Activated T-cell treated with anti-CD3 and anti-CD28 coated beads, Interleukin-2, amount 50 U/mL, for 48 hours (primary cell): ENCODE data around the gene DLGAP1.
"Not testable (repeated sequence)": the region's sequence is repeated elsewhere in the genome, so short reads cannot be mapped to it uniquely, and the experiment has no call there.

Source experiments
- DNase-seq, 2 experiments: peaks; one replicate each; pipeline ENCODE4 v3.0.0-alpha.2; 2020

The DLGAP1 gene

DNA sequence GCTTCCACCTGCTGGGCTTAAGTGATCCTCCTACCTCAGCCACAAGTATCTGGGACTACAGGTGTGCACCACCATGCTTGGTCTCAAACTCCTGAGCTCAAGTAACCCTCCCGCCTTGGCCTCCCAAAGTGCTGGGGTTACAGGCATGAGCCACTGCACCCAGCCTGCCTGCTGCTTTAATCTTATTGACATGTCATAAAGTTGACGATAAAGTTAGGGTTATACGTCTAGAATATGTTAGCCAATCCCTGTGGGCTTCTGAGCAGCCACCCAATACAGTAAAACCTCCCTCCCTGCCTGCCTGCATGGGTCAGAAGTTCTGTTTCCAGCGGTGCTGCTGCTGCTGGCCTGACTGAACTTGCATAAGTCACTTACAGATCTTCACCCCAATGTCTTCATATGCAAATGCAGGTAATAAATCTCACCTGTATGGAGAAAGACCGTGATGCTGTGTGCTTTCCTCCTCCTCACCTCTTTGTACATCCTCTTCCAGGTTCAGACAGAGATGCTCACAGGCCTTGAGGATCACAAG is 975.1 kb downstream of the DLGAP1 start:
- DNase-seq: no peak

DNA sequence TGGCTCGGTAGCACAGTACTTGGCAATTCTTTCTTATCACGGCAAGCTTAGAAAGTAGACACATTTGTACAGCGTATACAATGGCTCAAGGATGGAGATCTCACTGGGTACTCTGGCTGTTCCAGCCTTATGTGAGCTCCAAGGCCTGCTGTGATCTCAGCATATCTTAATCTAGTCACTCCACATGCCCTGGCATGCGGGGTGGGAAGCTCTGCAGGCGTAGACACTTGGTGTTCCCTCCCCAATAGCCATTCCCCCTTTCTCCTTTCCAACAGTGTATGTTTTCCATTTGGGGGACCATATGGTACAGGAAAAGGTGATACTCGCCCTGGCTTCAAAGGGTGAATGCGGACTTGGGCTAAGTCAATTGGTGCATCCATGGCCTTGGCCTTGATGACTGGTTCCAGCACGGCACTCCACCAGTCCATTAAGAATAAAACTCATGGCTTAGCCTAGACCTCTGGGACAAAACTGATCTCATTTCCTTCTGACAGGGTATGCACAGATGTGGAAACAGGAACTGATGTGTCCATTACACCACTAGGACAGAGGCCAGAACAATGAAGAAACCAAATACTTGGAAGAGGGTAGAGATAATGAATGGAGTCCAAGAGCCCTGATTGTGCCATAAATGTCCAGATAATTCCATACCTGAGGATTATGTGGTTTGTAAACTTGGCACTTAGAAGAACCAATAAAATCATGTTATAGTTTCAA is 976.7 kb downstream of the DLGAP1 start:
- no peak for DNase-seq

DNA sequence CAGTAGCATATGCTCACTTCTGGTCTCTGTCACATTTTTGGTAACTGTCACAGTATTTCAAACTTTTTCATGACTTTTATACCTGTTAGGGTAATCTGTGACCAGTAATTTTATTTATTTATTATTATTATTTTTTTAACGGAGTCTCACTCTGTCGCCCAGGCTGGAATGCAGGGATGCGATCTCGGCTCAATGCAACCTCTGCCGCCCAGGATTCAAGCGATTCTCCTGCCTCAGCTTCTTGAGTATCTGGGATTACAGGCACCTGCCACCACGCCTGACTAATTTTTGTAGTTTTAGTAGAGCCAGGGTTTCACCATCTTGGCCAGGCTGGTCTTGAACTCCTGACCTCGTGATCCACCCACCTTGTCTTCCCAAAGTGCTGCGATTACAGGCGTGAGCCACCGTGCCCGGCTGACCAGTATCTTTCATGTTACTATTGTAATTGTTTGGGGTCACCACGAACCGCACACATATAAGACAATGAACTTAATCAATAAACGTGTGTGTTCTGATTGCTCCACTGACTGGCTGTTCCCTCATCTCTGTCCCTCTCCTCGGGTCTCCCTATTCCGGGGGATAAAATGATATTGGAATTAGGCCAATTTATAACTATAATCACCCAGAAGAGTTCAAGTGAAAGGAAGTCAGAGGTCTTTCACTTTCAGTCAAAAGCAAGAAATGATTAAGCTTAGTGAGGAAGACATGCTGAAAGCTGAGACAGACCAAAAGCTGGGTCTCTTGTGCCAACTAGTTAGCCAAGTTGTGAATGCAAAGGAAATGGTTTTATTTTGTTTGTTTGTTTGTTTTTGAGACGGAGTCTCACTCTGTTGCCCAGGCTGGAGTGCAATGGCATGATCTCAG is 982.2 kb downstream of the DLGAP1 start:
- DNase-seq: peak; percentile 42 to 43

DNA sequence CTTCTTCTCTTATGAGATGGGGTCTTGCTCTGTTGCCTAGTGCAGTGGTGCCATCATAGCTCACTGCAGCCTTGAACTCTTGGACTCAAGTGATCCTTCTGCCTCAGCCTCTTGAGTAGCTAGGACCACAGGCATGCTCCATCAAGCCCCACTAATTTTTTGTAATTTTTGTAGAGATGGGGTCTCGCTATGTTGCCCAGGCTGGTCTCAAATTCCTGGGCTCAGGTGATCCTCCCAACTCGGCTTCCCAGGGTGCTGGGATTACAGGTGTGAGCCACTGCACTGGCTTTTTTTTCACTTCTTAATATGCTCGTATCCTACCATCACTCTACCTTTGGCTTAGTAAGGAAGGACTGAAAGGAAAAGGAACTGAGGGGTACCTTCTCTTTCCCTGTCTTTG is 983.0 kb downstream of the DLGAP1 start:
- DNase-seq: not testable (repeated sequence)

DNA sequence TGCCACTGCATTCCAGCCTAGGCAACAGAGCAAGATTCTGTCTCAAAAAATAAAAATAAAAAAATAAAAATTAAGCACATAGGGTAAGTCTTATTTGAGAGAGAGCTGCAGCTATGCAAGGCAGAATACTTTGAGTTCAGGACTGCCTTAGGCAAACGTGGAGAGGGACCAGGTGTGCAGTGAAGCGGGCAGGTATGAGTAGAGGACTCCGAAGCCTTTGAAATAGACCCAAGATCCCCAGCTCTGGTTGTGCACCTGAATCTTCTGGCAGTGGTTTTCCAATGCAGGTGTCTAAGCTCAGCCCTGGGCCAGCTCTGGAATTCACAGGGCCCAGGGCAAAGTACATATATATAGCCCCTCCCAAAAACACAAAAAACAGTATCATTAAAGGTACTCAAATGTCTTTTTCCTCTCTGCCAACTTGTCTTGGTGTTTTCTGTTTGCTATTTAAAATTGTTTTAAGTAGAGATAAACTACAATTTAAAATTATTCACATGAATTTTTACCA is 983.9 kb downstream of the DLGAP1 start:
- no peak for DNase-seq

DNA sequence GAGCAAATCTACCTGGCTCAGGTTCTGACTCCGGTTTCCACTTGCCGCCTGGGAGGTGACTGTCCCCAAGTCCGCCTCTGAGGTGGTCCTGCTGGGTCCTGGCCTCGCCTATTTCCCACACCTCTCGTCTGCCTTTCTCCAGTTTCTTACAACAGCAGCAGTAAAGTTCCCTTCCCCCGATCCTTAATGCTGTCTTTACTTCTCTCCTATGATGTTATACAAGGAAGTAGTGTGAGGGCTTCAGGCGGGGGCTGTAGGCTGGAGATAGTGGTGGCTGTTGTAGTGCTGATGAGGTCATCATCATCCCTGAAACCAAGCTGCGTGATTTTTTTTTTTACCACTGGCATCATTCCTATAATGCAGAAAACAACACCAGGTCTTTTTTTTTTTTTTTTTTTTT is 986.3 kb downstream of the DLGAP1 start:
- no peak for DNase-seq

DNA sequence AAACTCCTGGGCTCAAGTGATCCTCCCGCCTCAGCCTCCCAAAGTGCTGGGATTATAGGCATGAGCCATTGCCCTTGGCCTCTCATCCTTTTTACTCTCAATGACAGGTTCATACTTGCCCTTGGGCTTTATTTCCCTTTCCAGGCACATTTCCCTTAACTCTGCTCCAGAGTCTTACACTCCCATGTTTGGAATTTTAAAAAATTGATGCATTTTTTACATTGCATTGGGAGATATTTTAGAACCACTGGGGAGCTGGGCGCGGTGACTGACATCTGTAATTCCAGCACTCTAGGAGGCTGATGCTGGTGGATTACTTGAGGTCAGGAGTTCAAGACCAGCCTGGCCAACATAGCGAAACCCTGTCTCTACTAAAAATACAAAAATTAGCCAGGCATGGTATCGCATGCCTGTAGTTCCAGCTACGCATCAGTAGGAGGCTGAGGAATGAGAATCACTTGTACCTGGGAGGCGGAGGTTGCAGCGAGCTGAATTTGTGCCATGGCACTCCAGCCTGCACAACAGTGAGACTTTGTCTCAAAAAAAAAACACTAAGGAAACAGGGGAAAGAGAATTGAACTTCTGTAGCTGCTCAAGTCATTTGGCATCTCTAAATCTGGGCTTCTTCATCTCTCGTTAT is 986.9 kb downstream of the DLGAP1 start:
- no peak for DNase-seq

DNA sequence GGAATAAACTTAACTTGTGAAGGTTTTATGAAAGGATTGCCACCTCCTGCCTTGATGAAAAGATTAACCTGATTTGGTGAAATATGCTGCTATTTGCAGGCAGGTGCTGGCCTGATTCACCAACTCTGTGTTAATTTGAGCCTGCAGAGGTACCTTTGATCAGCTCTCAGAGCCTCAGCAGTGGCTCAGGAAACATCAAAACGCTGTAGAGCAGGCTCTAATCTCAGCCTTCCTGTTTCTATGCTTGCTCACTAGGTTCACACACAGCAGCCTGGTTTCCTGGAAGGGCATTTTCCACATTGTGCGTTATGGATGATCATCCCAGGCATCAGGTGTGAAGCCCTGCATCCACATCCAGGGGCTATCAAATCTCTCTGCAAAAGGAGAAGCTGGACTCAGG is 988.2 kb downstream of the DLGAP1 start:
- DNase-seq: no peak

DNA sequence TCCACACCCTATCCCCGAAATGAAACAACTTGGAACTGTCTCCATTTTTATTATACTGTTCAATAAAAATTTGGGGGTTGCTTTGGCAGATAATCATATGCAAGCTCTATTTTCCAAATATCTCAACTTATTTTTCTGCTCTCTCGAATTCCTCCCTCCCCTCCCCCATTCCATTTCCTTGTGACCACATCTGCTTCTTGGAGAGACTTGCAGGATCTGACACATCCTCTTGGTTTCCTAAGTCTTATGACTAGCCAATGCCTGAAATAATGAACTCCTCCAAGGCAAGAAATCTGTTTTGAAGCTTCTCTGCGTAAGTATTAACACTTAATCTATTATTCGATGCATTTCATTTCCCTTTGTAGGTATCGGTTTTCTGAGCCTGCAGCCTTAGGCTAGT is 989.1 kb downstream of the DLGAP1 start:
- no peak for DNase-seq

DNA sequence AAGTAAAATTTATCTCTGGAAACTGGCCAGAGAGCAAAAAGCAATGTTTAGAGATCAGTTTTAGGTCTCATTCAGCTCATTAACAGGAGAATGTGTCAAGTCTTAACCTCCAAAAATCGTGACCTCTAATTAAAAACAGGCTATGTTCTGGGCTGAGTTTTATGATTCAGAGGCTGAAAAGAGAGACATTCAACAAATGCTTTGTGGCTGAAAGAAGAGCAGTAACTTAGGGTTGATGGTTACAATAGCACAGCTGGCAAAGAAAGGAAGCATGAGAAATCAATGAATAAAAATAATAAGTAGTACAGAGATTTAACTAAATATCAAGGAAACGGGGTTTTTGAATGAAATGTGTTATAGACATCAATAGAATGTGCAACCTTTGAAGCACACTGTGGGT is 992.1 kb downstream of the DLGAP1 start:
- DNase-seq: no peak

DNA sequence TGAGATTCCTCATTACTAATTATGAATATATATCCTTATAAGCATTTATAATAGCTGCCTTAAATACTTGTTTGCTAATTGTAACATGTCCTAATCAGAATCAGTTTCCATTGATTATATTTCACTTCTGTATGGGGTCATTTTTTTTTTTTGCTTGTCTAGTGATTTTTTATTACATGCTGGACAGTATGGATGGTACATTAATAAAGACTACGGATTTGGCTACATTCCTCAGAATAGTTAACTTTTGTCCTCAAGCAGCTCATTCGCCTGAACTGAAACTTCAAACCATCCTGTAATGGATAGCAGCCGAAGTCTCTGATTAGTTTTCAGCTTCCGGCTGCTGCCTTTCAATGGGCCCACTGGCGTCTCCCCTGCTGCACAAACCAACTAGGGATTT is 993.4 kb downstream of the DLGAP1 start:
- no peak for DNase-seq

DNA sequence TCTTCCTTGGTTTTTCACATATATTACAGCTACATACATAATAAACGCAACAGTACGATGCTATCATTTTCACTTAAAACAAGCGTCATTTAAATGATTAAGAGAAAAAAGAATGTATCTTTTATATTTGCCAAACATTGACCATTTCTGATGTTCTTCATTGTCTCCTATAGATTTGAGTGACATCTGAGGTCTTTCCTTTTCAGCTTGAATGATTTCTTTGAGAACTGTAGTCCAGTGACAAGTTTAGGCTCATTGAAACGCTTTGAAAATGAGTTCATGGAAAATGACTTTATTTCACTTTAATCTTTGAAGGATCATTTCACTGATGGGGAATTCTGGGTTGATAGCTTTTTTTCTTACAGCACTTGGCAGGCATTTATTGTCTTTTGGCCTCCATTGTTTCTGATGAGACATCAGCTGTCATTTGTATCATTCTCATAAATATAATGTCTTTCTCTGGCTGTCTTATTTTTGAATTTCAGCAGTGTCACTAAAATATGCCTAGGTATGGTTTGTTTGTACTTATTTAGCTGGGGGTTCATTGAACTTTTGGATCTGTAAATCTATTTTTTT is 994.2 kb downstream of the DLGAP1 start:
- DNase-seq: no peak

DNA sequence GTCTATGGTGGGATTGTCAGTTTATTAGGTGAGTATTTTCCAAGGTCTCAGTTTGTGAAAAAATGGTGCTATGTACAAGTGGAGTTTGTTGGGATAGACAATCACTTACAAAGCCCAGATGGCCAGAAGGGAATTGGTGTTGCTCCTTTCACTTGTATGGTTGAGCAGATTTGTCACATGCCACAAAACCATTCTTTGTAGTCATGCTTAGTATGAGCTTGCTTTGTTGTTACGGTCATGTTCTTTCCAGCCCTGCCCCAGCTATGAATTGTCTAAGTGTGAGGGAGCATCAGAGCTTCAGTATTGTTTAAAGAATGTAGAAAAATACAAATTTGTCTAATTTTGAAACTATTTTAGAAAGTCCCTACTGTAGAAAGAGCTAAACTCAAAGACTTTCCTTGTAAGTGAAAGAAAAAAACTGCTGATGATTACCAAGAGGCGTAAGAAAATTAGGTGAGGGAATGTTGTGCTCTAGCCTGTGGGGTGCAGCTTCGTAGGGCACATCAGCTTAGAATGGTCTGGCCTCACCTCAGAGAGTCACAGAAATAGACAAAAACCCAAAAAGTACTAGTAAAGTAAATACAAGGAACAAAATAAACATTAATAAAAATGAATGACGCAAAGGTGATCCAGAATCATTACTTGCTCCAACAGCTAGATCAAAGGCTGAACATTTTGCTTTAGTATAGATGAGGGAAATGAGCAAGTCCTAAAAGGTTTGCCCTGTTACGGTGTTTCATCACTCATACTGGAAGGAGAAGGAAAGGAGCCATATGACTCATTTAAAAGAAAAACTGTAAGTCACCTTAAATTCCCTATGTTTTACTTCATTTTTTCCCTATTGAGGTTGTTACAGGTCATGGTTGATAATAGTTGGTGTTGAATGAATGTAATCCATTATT is 995.9 kb downstream of the DLGAP1 start:
- DNase-seq: no peak

DNA sequence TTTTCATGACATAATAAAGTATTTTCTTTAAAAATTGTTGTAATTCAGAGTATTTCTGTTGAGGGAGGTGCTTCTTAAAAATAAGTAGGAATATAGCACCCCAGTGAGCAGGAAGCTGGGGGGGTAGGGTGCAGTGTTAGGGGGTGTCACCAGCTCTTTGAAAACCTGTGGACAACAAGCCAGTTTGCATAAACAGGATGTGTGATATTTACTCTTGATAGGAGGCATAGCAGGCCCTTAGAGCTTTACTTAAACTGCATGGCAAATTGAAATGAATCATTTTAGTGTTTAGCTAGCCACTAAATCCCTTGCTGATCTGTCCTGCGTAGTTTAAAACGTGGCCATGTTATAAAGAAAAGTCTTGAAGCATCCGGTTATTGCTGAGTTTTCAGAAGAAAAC is 996.7 kb downstream of the DLGAP1 start:
- no peak for DNase-seq

DNA sequence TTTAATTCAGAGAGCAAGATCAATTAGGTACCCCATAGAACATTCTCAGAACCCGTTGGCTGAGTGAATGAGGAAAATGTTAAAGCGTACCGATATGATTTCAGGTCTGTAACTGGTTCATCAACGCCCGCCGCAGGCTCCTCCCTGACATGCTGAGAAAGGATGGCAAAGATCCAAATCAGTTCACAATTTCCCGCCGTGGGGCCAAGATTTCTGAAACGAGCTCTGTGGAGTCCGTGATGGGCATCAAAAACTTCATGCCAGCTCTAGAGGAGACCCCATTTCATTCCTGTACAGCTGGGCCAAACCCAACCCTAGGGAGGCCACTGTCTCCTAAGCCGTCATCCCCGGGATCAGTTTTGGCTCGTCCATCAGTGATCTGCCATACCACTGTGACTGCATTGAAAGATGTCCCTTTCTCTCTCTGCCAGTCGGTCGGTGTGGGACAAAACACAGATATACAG is 997.8 kb downstream of the DLGAP1 start:
- DNase-seq: no peak

DNA sequence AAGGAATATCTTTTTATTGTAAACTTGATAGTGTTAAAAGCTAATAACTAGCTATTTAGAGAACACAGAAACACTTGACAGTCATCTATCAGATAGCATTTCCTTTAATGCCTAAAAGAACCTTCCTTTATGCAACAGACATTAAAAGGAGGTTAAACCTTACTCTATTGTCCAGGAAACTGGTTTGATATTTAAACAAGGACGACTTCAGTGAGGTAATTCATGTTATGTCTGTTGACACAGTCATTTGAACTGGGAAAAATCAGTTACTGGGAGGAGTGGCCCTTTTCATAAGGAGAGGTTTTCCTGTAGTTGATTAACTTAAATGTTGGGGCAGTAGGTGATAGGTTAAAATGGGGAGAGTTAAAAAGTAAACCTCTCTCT is 998.4 kb downstream of the DLGAP1 start:
- DNase-seq: no peak

DNA sequence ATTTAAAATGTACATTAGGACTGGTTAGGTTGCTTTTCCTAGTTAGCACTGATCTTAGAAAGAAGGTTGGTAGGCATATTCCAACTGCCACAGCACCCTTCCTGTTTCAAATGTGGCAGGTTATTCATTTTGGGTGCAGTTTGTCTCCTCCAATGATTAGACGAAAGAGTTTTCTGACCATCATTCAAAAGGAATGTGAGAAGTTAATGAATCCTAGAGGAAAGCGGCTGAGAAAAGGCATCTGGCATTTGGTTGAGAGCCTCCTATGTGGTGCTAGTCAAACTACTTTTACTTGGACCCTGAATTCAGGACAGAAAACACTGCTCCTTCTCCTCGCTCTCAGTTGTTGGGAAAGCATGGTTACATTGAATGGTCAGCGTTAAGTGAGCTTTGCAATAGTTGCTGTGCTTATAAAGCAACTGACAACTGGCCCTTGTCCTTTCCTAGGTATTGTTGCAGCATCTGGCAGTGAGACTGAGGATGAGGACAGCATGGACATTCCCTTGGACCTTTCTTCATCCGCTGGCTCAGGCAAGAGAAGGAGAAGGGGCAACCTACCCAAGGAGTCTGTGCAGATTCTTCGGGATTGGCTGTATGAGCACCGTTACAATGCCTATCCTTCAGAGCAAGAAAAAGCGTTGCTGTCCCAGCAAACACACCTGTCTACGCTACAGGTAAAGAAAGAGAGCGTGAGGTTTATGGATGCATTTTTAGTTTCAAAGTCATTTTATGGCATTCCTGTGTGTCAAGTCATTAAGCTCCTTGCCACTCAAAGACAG is 999.0 kb downstream of the DLGAP1 start:
- no peak for DNase-seq

DNA sequence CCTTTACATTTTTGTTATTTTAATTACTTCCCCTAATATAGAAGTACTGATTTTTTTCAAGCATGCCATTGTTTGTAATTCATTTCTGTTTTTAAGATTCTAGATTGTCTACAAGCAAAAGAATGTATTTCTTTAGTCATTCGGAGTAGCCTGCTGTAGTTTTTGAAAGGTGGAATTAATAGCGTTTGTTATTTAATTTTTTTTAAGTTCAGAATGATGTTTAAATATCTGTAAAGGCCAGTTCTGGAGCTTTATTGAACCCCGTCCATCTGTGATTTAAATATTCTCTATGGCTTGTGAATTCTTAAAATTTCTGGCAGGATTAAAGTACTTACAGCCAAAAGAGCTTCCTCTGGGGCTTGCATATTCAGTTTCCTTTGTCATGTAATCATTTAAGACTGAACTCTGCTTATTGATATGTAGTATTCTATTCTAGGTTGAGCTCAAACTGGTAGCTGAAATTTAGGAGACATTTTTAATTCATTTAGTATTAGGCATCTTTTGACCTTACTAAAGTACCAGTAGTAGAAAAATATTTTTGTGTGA is 999.9 kb downstream of the DLGAP1 start:
- no peak for DNase-seq

DNA sequence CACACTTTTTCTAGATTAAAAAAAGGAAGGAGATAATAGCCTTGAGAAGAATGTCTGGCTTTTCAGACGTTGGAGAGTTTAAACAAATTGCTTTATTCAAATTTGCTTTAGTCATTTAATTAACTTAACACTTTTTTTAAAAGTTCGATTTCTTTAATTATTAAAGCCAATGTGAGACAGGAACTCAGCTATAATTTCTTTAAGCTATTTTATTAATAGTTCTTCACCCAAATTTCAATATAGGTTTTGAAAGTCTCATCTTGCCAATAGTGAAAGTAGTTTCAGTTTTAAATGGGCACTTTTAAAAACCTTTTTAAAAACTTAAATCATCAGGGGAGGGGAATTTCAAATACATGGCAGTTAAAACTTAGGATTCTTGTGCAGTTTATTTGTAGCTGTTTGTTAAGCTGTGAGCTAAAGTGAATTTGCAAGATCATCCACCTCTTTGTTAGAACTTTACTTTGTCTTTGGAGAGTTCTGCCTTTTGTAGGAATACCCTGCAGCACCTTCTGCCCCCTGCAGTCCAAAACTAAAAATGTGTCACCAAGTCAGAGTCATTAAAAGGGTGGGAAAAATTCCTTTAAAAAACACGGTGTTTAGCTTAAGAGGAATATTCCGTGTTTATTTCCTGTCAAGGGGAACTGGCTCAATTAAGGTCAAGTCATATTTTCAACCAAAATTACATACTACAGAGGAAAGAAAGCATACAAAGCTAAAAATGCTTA is 1000.6 kb downstream of the DLGAP1 start:
- no peak for DNase-seq
